GM18520 (cell line): ENCODE data around the gene CHRDL1.
"Not testable (repeated sequence)": the region's sequence is repeated elsewhere in the genome, so short reads cannot be mapped to it uniquely, and the experiment has no call there.

Experiments used
- ATAC-seq: cut with Tn5 transposase; IDR thresholded peaks from one replicate; pipeline ENCODE4 v1.9.1; 2021; ENCODE audit not compliant: unreplicated experiment

Gene CHRDL1, protein sequence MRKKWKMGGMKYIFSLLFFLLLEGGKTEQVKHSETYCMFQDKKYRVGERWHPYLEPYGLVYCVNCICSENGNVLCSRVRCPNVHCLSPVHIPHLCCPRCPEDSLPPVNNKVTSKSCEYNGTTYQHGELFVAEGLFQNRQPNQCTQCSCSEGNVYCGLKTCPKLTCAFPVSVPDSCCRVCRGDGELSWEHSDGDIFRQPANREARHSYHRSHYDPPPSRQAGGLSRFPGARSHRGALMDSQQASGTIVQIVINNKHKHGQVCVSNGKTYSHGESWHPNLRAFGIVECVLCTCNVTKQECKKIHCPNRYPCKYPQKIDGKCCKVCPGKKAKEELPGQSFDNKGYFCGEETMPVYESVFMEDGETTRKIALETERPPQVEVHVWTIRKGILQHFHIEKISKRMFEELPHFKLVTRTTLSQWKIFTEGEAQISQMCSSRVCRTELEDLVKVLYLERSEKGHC

DNA sequence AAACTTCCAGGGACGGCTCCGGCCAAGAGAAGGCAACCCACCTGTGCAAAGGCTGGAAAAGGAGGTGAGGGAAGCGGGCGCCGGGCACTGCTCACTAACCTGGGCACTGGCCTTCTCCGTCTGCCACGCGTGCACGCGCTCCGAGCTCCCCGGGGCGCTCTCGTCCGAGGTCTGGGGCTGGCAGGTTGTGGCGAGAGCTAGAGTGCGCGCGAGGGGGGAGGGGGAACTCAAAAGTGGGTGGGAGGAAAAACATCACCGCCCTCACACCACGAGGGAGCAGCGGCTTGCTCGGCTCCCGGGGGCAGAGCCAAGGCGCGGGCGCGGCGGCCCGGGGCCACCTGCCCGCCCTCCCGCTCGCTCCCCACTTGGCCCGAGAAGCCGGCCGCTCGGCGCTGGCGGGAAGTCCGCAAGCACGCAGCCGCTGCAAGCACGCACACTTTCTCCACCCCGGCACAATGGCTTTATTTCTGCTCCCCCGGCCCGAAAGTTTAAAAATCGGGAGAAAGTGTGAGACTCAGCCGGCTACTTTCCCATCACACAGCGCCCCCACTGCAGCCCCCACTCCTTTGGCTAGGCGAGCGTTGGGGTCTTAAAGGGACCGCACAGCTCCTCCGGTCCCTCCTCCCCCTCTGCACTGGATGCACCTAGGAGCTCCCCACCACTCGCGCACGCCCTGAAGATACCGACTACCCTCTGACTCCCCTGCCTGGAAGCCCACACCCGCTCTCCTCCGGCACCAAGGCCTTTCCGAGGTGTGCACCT, at the start of gene CHRDL1:
TSS of gene CHRDL1 (minus strand) at position 173 of the 762 bp plus-strand sequence. CDS start 3,636 bp downstream, outside the sequence.
- no peak for ATAC-seq

DNA sequence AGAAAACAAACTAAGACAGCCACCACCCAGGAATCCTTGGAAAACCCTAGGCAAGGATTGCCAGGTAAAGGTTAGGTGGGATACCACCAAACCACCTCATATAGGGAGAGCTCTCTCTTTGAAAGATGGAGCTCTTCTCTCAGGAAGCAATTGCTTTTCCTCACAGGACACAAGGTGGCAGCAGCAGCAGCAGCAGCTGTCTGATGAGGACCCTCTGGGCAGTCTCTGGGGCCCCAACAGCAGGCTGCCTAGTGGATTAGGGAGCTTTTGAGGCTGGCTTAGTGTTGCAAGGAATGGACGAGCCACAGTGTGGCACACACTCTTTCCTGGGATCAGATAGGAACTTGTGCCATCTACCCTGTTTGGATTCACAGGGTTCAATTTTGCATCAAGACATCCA, 41.4 kb upstream of the CHRDL1 start:
- no peak for ATAC-seq

DNA sequence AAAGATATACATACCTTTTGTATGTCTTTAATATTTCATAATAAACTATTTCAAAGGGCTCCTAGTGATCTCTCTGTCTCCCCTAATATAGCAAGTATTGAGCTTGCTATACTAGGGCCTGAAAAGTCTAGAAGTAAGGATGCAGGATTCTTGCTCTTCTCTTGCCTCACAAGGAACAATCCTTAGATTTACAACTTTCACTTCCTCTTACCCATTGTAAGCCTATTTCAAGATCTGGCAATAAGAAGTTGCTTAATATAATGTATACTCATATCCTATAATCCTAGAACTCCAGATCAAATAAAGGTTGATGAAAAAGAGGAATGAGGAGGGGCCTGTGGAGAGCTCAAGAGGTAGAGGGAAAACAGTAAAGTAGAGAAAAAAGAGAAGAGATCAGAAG, 40.8 kb upstream of the CHRDL1 start:
- no peak for ATAC-seq

DNA sequence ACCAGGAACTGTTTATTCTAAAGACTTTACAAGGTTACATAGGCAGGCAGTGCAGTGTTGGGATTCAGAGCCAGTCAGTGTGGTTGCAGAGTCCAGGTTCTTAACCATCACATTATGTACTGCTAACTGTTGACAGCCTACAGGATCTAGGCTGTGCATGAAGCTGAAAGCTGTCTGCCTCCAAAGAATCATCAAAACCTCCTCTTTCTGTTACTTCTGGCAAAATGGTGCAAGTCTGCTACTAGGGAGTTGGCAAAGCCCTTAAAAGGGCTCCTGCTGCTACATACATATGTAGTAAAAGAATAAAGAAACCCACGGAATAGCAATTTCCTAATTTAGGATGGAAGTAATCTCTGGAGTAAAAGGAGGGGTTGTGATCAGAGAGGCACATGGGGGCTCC, 40.4 kb upstream of the CHRDL1 start:
- ATAC-seq: no peak

DNA sequence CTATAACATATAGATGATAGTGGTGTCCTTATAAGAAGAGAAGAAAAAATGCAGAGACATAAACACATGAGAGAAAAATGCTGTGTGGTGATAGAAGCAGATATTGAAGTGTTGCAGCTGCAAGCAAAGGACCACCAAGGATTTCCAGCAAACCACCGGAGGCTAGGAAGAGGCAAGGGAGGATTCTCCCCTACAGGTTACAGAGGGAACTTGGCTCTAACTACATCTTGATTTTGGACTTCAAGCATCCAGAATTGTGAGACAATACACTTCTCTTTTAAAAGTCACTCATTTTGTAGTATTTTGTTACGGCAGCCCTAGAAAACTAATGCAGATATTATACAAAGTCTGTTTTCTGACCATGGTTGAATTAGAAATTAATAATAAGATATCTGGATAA, 30.4 kb upstream of the CHRDL1 start:
- ATAC-seq: no peak

DNA sequence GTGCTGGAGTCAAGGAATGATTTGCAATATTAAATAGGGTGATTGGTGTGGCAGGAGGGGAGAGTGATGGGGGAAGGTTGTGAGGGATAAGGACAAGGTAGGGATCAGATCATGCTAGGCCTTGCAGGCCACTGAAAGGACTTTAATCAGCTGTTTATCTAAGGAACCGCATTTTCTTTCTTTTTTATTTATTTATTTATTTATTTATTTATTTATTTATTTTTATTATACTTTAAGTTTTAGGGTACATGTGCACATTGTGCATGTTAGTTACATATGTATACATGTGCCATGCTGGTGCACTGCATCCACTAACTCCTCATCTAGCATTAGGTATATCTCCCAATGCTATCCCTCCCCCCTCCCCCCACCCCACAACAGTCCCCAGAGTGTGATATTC, 20.9 kb upstream of the CHRDL1 start:
- not testable (repeated sequence) for ATAC-seq

DNA sequence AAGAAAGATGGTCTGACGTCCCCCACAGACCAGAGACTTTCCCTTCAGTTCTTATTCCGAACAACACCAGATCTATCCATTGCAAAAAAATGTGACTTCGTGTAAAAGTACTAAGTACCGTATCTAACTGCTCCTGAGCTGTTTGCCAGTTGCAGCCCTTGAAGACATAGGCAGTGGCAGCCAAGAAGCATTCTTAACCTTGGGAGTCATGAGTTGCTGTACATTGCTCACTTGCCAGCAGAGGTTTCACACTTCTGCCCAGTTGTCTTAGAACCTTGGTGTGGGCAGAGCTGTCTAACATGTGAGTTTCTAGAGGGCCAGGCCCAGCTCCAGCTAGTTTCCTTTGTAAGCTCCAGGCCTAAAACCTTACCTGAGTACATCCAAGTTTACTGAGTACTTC, 10.5 kb upstream of the CHRDL1 start:
- no peak for ATAC-seq

DNA sequence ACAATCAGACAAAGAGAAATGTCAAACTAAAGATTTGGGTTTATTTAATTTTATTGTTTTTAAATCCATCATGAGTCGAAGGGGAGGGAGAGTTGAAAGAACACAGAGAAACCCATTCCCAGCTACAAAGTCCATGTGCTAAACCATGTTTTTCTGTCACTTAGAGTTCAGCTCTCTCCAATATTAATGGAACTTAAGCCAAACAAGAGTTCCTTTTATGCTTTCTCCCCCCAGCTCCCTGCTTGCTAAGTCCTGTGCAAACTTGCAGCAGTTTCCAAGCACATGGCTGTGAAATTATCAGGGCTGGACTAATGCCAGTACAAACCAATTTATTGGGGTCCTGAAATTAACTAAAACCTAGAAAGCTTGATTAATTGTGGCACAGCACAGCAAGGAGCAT, 9.7 kb upstream of the CHRDL1 start:
- no peak for ATAC-seq

DNA sequence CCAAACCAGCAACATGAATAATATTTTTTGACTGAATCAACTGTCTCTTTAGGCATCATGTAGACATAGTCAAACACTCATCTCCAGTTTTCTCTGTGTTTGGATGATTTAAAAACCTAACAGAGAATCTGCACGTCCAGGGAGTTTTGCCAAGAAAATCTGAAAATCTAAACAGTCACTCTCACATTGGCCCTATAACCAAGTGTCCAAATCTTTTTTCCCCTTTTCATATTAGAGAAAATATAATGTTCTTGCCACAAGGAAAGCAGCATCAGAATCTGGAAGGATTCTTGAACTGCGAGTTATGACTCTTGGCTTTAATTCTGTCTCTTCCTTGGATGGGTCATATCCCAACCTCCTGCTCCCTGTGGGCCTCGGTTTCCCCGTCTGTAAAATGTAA, 8.8 kb upstream of the CHRDL1 start:
- no peak for ATAC-seq

DNA sequence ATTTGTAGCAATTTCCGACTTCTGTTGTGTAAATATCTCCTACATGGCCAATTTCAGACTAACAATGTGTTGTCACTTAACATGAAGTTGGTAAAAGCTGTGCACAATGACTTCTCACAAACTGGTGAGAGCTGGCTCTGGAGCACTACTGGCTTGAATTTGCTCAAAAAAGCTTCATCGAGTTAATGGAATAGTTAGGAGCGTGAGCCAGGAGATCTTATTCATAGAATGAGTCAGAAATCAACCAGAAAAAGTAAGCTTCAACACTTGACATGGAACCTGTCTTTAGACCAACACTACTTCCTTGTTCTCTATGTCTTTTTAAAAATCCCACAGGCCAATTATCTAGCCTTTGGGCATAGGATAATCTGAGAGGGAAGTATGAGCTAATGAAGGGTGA, 7.9 kb upstream of the CHRDL1 start:
- no peak for ATAC-seq

DNA sequence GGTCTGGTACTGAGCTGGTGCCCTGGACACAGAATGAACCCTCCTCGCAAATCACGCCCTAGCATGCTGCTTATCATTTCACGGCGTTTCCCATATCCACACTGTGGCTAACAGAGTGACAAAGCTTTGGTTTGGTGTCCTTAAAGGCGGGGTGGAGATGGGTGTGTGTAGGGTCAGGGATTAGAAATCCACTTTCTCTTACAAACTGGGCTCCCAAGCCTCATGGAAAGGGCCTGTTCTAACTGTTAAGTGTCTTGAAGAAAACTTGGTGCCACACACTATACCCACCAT, 735 bp upstream of the CHRDL1 start:
- no peak for ATAC-seq

DNA sequence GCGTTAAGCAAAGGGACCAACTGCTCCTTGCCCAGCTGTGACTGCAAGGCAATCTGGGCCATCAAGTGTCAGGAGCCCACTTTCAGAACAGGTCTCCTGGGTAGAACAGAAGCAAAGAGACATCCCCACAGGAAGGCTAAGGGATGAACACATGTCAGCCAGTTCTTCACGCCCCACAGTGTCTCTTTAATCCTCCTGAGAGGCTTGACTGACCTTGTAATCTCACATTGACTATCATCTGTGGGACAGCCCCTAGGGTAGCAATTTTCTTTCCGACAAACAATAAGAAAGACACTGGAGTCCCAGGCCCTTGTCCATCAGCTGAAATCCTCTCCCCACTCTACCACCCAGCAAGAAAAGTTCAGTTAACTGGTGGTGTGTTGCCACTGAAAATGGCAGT, 1.0 kb downstream of the CHRDL1 start:
- no peak for ATAC-seq

DNA sequence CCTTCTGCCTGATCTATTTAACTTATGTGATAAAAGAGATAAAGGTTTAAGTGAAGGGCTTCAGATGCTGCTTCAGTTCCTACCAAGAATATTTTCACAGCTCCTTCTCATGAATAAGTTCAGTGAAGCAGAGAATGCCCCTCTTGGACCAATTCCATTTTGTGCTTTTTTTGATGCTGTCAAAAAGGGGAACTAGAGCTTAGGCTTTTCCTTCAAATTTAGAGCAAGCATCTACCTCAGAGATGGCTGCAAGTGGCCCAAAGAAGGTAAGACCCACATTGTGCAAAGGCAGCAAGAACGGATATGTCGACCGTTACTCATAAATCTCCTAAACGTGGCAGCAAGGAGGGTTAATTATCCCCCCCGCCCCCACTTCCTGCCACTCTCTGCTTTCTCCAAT, 4.5 kb downstream of the CHRDL1 start:
- ATAC-seq: no peak

DNA sequence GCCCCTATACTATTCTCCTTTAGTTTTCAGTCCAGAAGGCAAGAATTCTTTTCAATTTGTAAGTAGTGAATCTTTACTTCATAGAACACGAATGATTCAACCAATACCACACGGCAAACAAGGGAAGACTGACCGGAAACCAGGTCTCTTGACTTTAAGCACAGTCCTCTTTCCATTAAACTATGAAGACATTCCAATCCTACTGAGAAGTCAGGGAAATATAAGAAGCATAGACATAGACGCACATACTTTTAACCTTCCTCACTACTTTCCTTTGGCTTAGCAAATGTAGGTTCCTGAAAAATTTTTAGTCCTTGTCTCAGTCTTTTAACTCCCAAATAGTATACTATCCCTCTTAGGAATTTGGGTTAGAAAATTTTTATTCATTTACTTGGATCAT, 9.1 kb downstream of the CHRDL1 start:
- no peak for ATAC-seq

DNA sequence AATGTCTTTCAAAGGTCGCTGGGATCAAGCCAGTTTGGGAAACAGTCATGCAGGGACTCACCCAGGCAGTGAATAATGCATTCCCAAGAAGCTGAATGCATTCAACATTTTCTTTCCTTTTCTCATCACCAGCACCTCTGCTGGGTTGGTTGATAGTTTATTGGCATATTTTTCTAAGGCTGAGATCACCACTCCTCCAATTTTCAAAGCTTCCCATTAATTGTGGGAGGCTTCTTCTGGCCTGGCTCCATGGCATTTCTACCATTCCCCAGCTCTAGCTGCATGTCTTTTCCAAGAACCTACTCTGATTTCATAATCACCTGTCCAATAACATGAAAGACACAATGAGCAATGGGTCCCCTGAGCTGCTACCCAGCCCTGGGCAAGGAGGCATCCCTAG, 35.8 kb downstream of the CHRDL1 start:
- ATAC-seq: no peak

DNA sequence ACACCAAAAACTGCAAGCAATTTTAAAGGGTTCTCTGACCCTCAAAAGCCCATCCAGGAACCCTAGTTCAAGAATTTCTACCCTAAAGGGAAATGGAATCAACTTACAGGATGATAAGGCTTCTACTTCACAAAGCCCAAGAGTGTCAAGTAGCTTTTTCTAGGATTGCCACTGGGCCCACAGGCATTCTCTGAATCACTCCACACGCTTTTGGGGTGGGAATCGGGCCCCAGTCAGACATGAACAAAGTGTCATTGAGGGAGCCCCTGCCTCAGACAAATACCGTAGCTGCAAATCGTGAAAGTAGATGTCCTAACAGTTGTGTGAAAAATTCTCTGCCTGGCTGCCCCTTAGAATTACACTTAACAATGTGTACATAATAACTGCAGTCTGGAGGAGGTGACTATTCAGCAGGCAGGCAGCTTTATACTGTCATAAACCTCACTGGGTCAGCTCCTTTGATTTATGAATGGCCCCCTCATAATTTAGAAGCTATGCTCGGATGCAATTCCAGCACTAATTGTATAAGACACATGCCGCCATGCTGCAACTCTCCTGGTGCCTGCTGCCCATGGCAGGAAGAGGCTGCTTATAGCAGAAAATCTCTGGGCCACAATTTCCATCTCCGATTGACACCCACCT, 36.7 kb downstream of the CHRDL1 start:
- ATAC-seq: no peak

DNA sequence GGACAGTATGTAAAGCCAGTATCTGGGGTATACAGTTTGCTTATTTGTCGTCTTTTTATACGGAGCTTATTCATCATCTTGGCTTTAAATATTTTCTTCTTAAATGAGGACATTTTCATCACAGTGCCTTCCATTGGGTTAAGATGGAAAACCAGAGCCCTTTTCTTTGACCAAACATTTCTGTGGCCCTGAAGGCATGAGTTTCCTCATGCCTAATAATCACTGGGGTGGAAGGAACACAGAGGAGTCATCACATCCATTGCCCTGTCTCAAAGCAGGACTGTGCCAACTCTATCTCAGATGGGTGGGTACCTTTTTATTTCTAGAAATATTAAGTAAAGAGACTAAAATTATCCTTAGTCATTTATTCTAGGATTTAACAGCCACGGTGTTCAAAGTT, 40.0 kb downstream of the CHRDL1 start:
- ATAC-seq: no peak

DNA sequence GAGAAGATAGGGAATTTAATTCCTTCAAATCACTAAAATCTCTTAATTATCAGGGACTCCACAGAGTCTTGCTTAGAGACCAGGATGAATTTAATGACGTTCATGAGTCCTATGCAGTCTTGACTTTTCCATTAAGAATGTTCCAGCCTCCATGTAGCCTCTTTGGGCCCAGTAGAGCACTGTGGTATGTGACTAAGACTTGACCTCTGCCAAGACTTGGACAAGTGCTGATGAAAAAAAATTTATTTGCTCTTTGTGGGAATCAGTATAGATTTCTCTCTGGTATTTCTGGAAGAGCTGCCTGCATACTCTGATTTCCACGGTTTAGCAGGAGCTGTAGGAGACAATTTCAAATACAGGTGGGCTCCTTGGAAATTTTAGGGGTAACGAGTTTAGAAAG, 40.6 kb downstream of the CHRDL1 start:
- ATAC-seq: no peak

DNA sequence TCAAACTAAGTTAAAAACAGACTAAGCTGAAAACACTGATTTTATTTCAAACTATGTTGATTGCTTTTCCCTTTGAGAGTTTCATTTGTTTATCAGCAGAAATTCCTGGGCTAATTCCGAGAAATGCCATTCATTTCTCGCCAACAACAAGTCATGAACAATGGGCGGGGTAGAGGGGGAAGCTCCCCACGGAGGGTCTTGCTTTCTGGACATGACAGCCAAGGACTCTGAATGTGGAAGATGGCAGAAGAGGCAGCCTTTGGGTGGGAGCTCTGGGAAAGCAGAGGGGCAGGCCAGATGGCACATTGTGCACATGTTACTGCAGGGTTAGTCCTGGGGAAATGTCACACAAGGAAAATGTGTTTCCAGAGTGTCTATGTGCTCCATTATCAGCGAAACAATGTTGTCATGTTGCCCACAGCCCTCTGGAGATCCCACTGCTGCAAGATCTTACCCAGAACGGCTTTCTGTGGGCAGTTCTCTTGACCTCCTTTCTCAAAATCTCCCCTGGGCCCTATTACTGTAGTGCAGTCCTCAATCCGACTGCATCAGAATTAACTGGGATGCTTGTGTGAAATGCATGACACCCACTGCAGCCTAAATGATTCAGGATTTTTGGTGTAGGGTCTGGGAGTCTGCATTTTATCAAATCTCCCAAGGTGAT, 45.0 kb downstream of the CHRDL1 start:
- ATAC-seq: no peak

DNA sequence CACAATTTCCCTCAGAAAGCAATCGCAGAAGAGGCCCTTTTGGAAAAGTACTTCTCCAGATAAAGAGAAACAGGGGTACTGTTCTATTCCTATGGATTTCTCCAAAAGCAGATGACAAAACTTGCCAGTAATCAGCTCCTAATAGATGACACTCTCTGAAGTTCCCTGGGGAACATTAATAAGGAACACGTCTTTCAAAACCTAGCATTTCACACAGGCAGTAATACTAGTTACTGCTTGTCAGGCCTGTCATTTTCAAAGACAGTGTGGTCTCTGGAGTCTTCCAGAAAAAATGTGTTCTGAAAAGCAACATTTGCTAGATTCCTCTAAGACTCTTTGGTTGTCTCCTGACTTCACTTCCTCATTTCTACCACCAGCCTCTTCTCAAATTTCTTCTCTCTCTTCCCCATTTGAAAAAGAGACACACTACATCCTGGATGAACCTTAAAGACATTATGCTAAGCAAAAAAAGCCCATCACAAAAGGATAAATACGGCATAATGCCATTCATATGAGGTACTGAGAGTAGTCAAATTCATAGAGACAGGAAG, 47.3 kb downstream of the CHRDL1 start:
- ATAC-seq: no peak

DNA sequence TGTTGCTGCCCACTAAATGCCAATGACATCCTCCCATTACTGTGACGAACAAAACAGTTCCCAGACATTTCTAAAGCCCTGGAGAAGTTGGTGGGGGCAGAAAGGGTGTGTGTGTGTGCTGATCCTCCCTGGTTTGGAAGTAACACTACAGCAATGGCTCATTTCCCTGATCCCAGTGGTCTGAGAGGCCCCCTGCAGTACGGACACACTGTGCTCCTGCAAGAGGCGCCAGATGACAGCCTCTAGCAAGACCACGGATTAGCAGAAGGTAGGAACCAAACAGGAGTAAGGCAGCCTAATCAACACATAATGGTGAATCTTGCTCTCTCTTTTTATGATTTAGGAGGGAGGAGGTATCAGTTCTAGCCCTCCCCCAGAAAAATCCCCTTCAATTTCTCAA, 49.6 kb downstream of the CHRDL1 start:
- no peak for ATAC-seq
